ENCODE results near the gene SDS.

Gene SDS

GRCh38 chr12:113440336-113440735 is 36.6 kb upstream of the SDS start:
- no peaks in the 10 kb centered on the region for H3K4me1 ChIP-seq (ENCODE audit: control insufficient read depth, insufficient read depth, low read length, poor library complexity, severe bottlenecking)
- no peaks in the 10 kb centered on the region for H3K27me3 ChIP-seq (replicated peaks; ENCODE audit: control insufficient read depth, insufficient read depth, low read length, poor library complexity, severe bottlenecking)
- no peak overlapping the region for H3K4me3 ChIP-seq (ENCODE audit: insufficient read depth, low read depth, low read length, poor library complexity, severe bottlenecking)
- no peaks in the 10 kb centered on the region for H3K36me3 ChIP-seq (ENCODE audit: control insufficient read depth, insufficient read depth, low read length)
- H3K9me3 ChIP-seq (ENCODE audit: control insufficient read depth, low read length) = no peaks in the 10 kb centered on the region
- no peak overlapping the region for H3K27ac ChIP-seq (ENCODE audit: insufficient read depth, low read length, poor library complexity, severe bottlenecking)
- no peak for DNase-seq

- no peaks in the 10 kb centered on the region for H3K36me3 ChIP-seq (ENCODE audit: control insufficient read depth, insufficient read depth, low read length)
- no peak overlapping the region for H3K4me3 ChIP-seq (ENCODE audit: insufficient read depth, low read depth, low read length, poor library complexity, severe bottlenecking)
- no peak overlapping the region for H3K27ac ChIP-seq (ENCODE audit: insufficient read depth, low read length, poor library complexity, severe bottlenecking)
- H3K4me1 ChIP-seq (ENCODE audit: control insufficient read depth, insufficient read depth, low read length, poor library complexity, severe bottlenecking) = no peaks in the 10 kb centered on the region
- H3K9me3 ChIP-seq (ENCODE audit: control insufficient read depth, low read length) = no peaks in the 10 kb centered on the region
- DNase-seq = no peak
- H3K27me3 ChIP-seq (replicated peaks; ENCODE audit: control insufficient read depth, insufficient read depth, low read length, poor library complexity, severe bottlenecking) = no peaks in the 10 kb centered on the region
These were observed 35.9 kb upstream of the SDS start for GRCh38 chr12:113439606-113440030.

GRCh38 chr12:113439301-113439597 is 35.6 kb upstream of the SDS start:
- no peak overlapping the region for H3K27ac ChIP-seq (ENCODE audit: insufficient read depth, low read length, poor library complexity, severe bottlenecking)
- no peak overlapping the region for H3K4me3 ChIP-seq (ENCODE audit: insufficient read depth, low read depth, low read length, poor library complexity, severe bottlenecking)
- no peaks in the 10 kb centered on the region for H3K36me3 ChIP-seq (ENCODE audit: control insufficient read depth, insufficient read depth, low read length)
- no peaks in the 10 kb centered on the region for H3K9me3 ChIP-seq (ENCODE audit: control insufficient read depth, low read length)
- DNase-seq = no peak
- no peaks in the 10 kb centered on the region for H3K4me1 ChIP-seq (ENCODE audit: control insufficient read depth, insufficient read depth, low read length, poor library complexity, severe bottlenecking)
- no peaks in the 10 kb centered on the region for H3K27me3 ChIP-seq (replicated peaks; ENCODE audit: control insufficient read depth, insufficient read depth, low read length, poor library complexity, severe bottlenecking)

- Histone ChIP-seq H3K4me1 (ENCODE audit: control insufficient read depth, insufficient read depth, low read length, poor library complexity, severe bottlenecking) (no peaks in the 10 kb centered on the region), H3K27me3 (replicated peaks; ENCODE audit: control insufficient read depth, insufficient read depth, low read length, poor library complexity, severe bottlenecking) (no peaks in the 10 kb centered on the region), H3K36me3 (ENCODE audit: control insufficient read depth, insufficient read depth, low read length) (no peaks in the 10 kb centered on the region), H3K9me3 (ENCODE audit: control insufficient read depth, low read length) (no peaks in the 10 kb centered on the region), H3K4me3 (ENCODE audit: insufficient read depth, low read depth, low read length, poor library complexity, severe bottlenecking) (no peak overlapping the region), H3K27ac (ENCODE audit: insufficient read depth, low read length, poor library complexity, severe bottlenecking) (no peak overlapping the region)
- no peak for DNase-seq
These were observed 35.0 kb upstream of the SDS start for GRCh38 chr12:113438523-113439300.

- no peaks in the 10 kb centered on the region for H3K36me3 ChIP-seq (ENCODE audit: control insufficient read depth, insufficient read depth, low read length)
- H3K9me3 ChIP-seq (ENCODE audit: control insufficient read depth, low read length) = no peaks in the 10 kb centered on the region
- no peaks in the 10 kb centered on the region for H3K27me3 ChIP-seq (replicated peaks; ENCODE audit: control insufficient read depth, insufficient read depth, low read length, poor library complexity, severe bottlenecking)
- DNase-seq = no peak
- no peaks in the 10 kb centered on the region for H3K4me1 ChIP-seq (ENCODE audit: control insufficient read depth, insufficient read depth, low read length, poor library complexity, severe bottlenecking)
- H3K4me3 ChIP-seq (ENCODE audit: insufficient read depth, low read depth, low read length, poor library complexity, severe bottlenecking) = no peak overlapping the region
- no peak overlapping the region for H3K27ac ChIP-seq (ENCODE audit: insufficient read depth, low read length, poor library complexity, severe bottlenecking)
These were observed 34.0 kb upstream of the SDS start for GRCh38 chr12:113437729-113438100.

GRCh38 chr12:113436993-113437728 is 33.5 kb upstream of the SDS start:
- DNase-seq = no peak
- H3K9me3 ChIP-seq (ENCODE audit: control insufficient read depth, low read length) = no peaks in the 10 kb centered on the region
- no peak overlapping the region for H3K4me3 ChIP-seq (ENCODE audit: insufficient read depth, low read depth, low read length, poor library complexity, severe bottlenecking)
- H3K36me3 ChIP-seq (ENCODE audit: control insufficient read depth, insufficient read depth, low read length) = no peaks in the 10 kb centered on the region
- H3K27me3 ChIP-seq (replicated peaks; ENCODE audit: control insufficient read depth, insufficient read depth, low read length, poor library complexity, severe bottlenecking) = no peaks in the 10 kb centered on the region
- H3K27ac ChIP-seq (ENCODE audit: insufficient read depth, low read length, poor library complexity, severe bottlenecking) = no peak overlapping the region
- H3K4me1 ChIP-seq (ENCODE audit: control insufficient read depth, insufficient read depth, low read length, poor library complexity, severe bottlenecking) = no peaks in the 10 kb centered on the region

GRCh38 chr12:113436586-113436985 is 32.9 kb upstream of the SDS start:
- Histone ChIP-seq H3K4me1 (ENCODE audit: control insufficient read depth, insufficient read depth, low read length, poor library complexity, severe bottlenecking) (no peaks in the 10 kb centered on the region), H3K27ac (ENCODE audit: insufficient read depth, low read length, poor library complexity, severe bottlenecking) (no peak overlapping the region), H3K27me3 (replicated peaks; ENCODE audit: control insufficient read depth, insufficient read depth, low read length, poor library complexity, severe bottlenecking) (no peaks in the 10 kb centered on the region), H3K4me3 (ENCODE audit: insufficient read depth, low read depth, low read length, poor library complexity, severe bottlenecking) (no peak overlapping the region), H3K36me3 (ENCODE audit: control insufficient read depth, insufficient read depth, low read length) (no peaks in the 10 kb centered on the region), H3K9me3 (ENCODE audit: control insufficient read depth, low read length) (no peaks in the 10 kb centered on the region)
- DNase-seq = no peak

GRCh38 chr12:113435367-113435766 is 31.7 kb upstream of the SDS start:
- no peaks in the 10 kb centered on the region for H3K4me1 ChIP-seq (ENCODE audit: control insufficient read depth, insufficient read depth, low read length, poor library complexity, severe bottlenecking)
- H3K27ac ChIP-seq (ENCODE audit: insufficient read depth, low read length, poor library complexity, severe bottlenecking) = no peak overlapping the region
- H3K27me3 ChIP-seq (replicated peaks; ENCODE audit: control insufficient read depth, insufficient read depth, low read length, poor library complexity, severe bottlenecking) = no peaks in the 10 kb centered on the region
- no peak for DNase-seq
- no peak overlapping the region for H3K4me3 ChIP-seq (ENCODE audit: insufficient read depth, low read depth, low read length, poor library complexity, severe bottlenecking)
- no peaks in the 10 kb centered on the region for H3K36me3 ChIP-seq (ENCODE audit: control insufficient read depth, insufficient read depth, low read length)
- no peaks in the 10 kb centered on the region for H3K9me3 ChIP-seq (ENCODE audit: control insufficient read depth, low read length)

GRCh38 chr12:113432986-113433385 is 29.3 kb upstream of the SDS start:
- Histone ChIP-seq H3K27ac (ENCODE audit: insufficient read depth, low read length, poor library complexity, severe bottlenecking) (no peak overlapping the region), H3K27me3 (replicated peaks; ENCODE audit: control insufficient read depth, insufficient read depth, low read length, poor library complexity, severe bottlenecking) (no peaks in the 10 kb centered on the region), H3K36me3 (ENCODE audit: control insufficient read depth, insufficient read depth, low read length) (no peaks in the 10 kb centered on the region), H3K4me1 (ENCODE audit: control insufficient read depth, insufficient read depth, low read length, poor library complexity, severe bottlenecking) (no peaks in the 10 kb centered on the region), H3K4me3 (ENCODE audit: insufficient read depth, low read depth, low read length, poor library complexity, severe bottlenecking) (no peak overlapping the region), H3K9me3 (ENCODE audit: control insufficient read depth, low read length) (no peaks in the 10 kb centered on the region)
- no peak for DNase-seq

GRCh38 chr12:113428482-113428881 is 24.8 kb upstream of the SDS start:
- Histone ChIP-seq H3K27me3 (replicated peaks; ENCODE audit: control insufficient read depth, insufficient read depth, low read length, poor library complexity, severe bottlenecking) (no peaks in the 10 kb centered on the region), H3K4me1 (ENCODE audit: control insufficient read depth, insufficient read depth, low read length, poor library complexity, severe bottlenecking) (no peaks in the 10 kb centered on the region), H3K27ac (ENCODE audit: insufficient read depth, low read length, poor library complexity, severe bottlenecking) (no peak overlapping the region), H3K36me3 (ENCODE audit: control insufficient read depth, insufficient read depth, low read length) (no peaks in the 10 kb centered on the region), H3K4me3 (ENCODE audit: insufficient read depth, low read depth, low read length, poor library complexity, severe bottlenecking) (no peak overlapping the region), H3K9me3 (ENCODE audit: control insufficient read depth, low read length) (no peaks in the 10 kb centered on the region)
- DNase-seq = no peak
